GM19238 (cell line): ENCODE results near the gene NT5DC2.

Experiments used
- DNase-seq: peaks from one replicate; pipeline ENCODE4 v3.0.0; 2011; ENCODE audit warnings: low spot score; ENCODE audit not compliant: insufficient read length

NT5DC2 gene

GRCh38 chr3:52490035-52490938, 43.4 kb downstream of the NT5DC2 start:
- DNase-seq: no peak

GRCh38 chr3:52489453-52489852, 44.2 kb downstream of the NT5DC2 start:
- DNase-seq: no peak

GRCh38 chr3:52488746-52489145, 44.9 kb downstream of the NT5DC2 start:
- DNase-seq: no peak

- DNase-seq: no peak
Observed at GRCh38 chr3:52487788-52488691, 45.6 kb downstream of the NT5DC2 start.

GRCh38 chr3:52487050-52487787, 46.4 kb downstream of the NT5DC2 start:
- DNase-seq: no peak

GRCh38 chr3:52484680-52485461, 48.8 kb downstream of the NT5DC2 start:
- no peak for DNase-seq

GRCh38 chr3:52483577-52484381, 49.9 kb downstream of the NT5DC2 start:
- DNase-seq: no peak

GRCh38 chr3:52483081-52483480, 50.6 kb downstream of the NT5DC2 start:
- DNase-seq: no peak

GRCh38 chr3:52481819-52482521, 51.7 kb downstream of the NT5DC2 start:
- no peak for DNase-seq

GRCh38 chr3:52480768-52481715, 52.6 kb downstream of the NT5DC2 start:
- no peak for DNase-seq

- DNase-seq: no peak
Observed at GRCh38 chr3:52479877-52480575, 53.6 kb downstream of the NT5DC2 start.

GRCh38 chr3:52479037-52479876, 54.4 kb downstream of the NT5DC2 start:
- no peak for DNase-seq

- no peak for DNase-seq
Observed at GRCh38 chr3:52477796-52478095, 55.9 kb downstream of the NT5DC2 start.

GRCh38 chr3:52477076-52477795, 56.4 kb downstream of the NT5DC2 start:
- DNase-seq: no peak
